ENCODE data around the gene ZNF598. TPM values are rescaled to one million over a fixed set of nuclear protein-coding genes. Genes with fewer than 3 reads are reported as not detected.

ZNF598 gene
- total and polyA plus RNA-seq, 2 of the 13 experiments (the other 11 are each of a cell fraction or from before 2014, with no cell fraction given), result 13.5 to 14.2 TPM

DNA sequence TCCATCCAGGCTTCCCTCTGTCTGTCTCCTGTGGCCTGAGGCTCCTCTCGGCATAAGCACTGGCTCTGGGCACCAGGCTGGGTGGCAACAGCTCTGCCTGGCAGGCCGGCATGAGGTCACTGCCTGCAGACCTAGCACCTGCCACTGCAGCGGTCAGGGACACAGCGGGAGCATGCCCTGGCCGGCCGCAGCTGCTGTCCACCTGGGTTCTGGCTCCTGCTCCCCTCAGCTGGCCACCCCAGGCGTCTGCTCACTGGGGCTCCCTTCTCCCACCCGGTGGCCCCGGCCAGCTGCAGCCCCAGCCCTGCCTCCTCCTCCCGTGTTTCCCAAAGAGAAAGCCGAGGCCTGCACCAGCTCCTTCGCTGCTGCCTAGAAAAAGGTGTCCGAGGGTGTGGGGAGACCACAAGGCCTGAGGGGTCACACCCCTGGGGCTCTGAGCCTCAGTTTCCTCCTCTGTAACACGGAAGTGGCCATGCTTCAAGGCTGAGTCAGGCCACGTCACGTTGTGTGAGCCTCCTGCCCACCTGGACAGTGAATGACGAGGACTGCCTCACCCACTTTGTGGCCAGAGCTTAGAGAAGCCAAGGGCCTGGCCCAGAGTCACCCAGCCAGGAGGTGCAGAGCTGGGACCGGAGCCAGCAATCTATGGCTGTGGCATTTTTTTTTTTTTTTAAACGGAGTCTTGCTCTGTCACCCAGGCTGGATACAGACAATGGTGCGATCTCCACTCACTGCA, 31.3 kb upstream of the ZNF598 start:
- H3K36me3 ChIP-seq (replicated peaks in 1 of 2; ENCODE audit: control insufficient read depth in 1 of 2, insufficient read depth in 2 of 2, low read length in 2 of 2), result peaks cover 4 to 6% of the 10 kb centered on the region in 2 experiments
- H3K9ac ChIP-seq (ENCODE audit: insufficient read depth, low read depth, low read length), result peak overlapping the region; percentile 26; the same call in 1 of the 2 replicates
- peaks cover 65% of the 10 kb centered on the region for H3K4me1 ChIP-seq (ENCODE audit: insufficient read depth, low read length)
- peak overlapping the region; percentile 86 for H3K27ac ChIP-seq (ENCODE audit: extremely low read length, insufficient read depth, low read length)
- H2AFZ ChIP-seq (ENCODE audit: low read length), result no peak overlapping the region
- ChIA-PET POLR2A (interaction anchor here (2.2 to 4.8 kb wide), 3 partner anchors 16 to 114 kb away, joined by 9 to 62 read pairs (median 15); partner anchors contain the start of genes NHERF2, RPS2 and TRAF7), CTCF (ENCODE audit: low intra/inter-chr PET ratio, low total read pairs) (no interaction called here)
- H3K9me3 ChIP-seq (ENCODE audit: low read length), result no peaks in the 10 kb centered on the region
- peaks cover 2% of the 10 kb centered on the region for H3K79me2 ChIP-seq (ENCODE audit: insufficient read depth, low read length)
- in situ Hi-C loops (cut with HindIII; ENCODE audit: extremely low pct_ligation_motif_present, low pct_unique_long_range_greater_than_20kb), result no loop called here
- 83% methylated on average over 3 of the region's 20 CpGs for WGBS (ENCODE audit: low lambda C conversion rate)
- ATAC-seq (no peak), FAIRE-seq (no peak), DNase-seq (ENCODE audit: low spot score) (no peak)
- no peaks in the 10 kb centered on the region for H3K27me3 ChIP-seq (ENCODE audit: control insufficient read depth in 1 of 2, insufficient read depth in 2 of 2, low read length in 2 of 2)
- intact Hi-C loops (cut with micrococcal nuclease; ENCODE audit: unreplicated experiment), result no loop called here
- no TSS peak for BruUV-seq (replicated peaks)
- H4K20me1 ChIP-seq (ENCODE audit: insufficient read depth, low read length), result no peaks in the 10 kb centered on the region
- no peak overlapping the region; the same call in 1 of the 2 replicates for H3K4me2 ChIP-seq (ENCODE audit: low read depth, low read length)
- no peak overlapping the region; a peak in 1 of 6 replicates for H3K4me3 ChIP-seq (replicated peaks in 1 of 3; ENCODE audit: insufficient read depth in 1 of 3, low read depth in 2 of 3, low read length in 3 of 3)
- TF ChIP-seq, protein P1, sequence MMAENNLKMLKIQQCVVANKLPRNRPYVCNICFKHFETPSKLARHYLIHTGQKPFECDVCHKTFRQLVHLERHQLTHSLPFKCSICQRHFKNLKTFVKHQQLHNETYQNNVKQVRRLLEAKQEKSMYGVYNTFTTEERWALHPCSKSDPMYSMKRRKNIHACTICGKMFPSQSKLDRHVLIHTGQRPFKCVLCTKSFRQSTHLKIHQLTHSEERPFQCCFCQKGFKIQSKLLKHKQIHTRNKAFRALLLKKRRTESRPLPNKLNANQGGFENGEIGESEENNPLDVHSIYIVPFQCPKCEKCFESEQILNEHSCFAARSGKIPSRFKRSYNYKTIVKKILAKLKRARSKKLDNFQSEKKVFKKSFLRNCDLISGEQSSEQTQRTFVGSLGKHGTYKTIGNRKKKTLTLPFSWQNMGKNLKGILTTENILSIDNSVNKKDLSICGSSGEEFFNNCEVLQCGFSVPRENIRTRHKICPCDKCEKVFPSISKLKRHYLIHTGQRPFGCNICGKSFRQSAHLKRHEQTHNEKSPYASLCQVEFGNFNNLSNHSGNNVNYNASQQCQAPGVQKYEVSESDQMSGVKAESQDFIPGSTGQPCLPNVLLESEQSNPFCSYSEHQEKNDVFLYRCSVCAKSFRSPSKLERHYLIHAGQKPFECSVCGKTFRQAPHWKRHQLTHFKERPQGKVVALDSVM (CRISPR knock-in tag; IDR thresholded peaks at IDR 0.05), result no peak
- TF ChIP-seq SAP130 (CRISPR knock-in tag; IDR thresholded peaks at IDR 0.05; ENCODE audit: low read depth), result no peak
- no peak for TF ChIP-seq ZNF501 (CRISPR knock-in tag; IDR thresholded peaks at IDR 0.05)
- no peak for TF ChIP-seq SP1 (IDR thresholded peaks at IDR 0.05)
- no peak for TF ChIP-seq SP1 (CRISPR knock-in tag; IDR thresholded peaks at IDR 0.05)
- TF ChIP-seq, protein P2, sequence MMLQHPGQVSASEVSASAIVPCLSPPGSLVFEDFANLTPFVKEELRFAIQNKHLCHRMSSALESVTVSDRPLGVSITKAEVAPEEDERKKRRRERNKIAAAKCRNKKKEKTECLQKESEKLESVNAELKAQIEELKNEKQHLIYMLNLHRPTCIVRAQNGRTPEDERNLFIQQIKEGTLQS (CRISPR knock-in tag; IDR thresholded peaks at IDR 0.05), result no peak
- TF ChIP-seq STAG1 (CRISPR knock-in tag; IDR thresholded peaks at IDR 0.05), result no peak
- TF ChIP-seq TBL1XR1 (IDR thresholded peaks at IDR 0.05; ENCODE audit: borderline replicate concordance, low read length, partially characterized antibody), result no peak
- TF ChIP-seq ZNF496 (CRISPR knock-in tag; IDR thresholded peaks at IDR 0.05; ENCODE audit: insufficient replicate concordance), result no peak
- no peak for TF ChIP-seq HNF4A (CRISPR knock-in tag; IDR thresholded peaks at IDR 0.05)
- TF ChIP-seq, protein P3, sequence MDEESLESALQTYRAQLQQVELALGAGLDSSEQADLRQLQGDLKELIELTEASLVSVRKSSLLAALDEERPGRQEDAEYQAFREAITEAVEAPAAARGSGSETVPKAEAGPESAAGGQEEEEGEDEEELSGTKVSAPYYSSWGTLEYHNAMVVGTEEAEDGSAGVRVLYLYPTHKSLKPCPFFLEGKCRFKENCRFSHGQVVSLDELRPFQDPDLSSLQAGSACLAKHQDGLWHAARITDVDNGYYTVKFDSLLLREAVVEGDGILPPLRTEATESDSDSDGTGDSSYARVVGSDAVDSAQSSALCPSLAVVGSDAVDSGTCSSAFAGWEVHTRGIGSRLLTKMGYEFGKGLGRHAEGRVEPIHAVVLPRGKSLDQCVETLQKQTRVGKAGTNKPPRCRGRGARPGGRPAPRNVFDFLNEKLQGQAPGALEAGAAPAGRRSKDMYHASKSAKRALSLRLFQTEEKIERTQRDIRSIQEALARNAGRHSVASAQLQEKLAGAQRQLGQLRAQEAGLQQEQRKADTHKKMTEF (CRISPR knock-in tag; IDR thresholded peaks at IDR 0.05), result no peak
- TF ChIP-seq KLF11 (CRISPR knock-in tag; IDR thresholded peaks at IDR 0.05), result no peak
- TF ChIP-seq, protein P4, sequence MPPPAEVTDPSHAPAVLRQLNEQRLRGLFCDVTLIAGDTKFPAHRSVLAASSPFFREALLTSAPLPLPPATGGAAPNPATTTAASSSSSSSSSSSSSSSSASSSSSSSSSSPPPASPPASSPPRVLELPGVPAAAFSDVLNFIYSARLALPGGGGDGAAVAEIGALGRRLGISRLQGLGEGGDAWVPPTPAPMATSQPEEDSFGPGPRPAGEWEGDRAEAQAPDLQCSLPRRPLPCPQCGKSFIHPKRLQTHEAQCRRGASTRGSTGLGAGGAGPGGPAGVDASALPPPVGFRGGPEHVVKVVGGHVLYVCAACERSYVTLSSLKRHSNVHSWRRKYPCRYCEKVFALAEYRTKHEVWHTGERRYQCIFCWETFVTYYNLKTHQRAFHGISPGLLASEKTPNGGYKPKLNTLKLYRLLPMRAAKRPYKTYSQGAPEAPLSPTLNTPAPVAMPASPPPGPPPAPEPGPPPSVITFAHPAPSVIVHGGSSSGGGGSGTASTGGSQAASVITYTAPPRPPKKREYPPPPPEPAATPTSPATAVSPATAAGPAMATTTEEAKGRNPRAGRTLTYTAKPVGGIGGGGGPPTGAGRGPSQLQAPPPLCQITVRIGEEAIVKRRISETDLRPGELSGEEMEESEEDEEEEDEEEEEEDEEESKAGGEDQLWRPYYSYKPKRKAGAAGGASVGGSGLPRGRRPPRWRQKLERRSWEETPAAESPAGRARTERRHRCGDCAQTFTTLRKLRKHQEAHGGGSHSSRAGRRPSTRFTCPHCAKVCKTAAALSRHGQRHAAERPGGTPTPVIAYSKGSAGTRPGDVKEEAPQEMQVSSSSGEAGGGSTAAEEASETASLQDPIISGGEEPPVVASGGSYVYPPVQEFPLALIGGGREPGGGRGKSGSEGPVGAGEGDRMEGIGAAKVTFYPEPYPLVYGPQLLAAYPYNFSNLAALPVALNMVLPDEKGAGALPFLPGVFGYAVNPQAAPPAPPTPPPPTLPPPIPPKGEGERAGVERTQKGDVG (CRISPR knock-in tag; IDR thresholded peaks at IDR 0.05; ENCODE audit: borderline replicate concordance), result no peak
- TF ChIP-seq, protein P5, sequence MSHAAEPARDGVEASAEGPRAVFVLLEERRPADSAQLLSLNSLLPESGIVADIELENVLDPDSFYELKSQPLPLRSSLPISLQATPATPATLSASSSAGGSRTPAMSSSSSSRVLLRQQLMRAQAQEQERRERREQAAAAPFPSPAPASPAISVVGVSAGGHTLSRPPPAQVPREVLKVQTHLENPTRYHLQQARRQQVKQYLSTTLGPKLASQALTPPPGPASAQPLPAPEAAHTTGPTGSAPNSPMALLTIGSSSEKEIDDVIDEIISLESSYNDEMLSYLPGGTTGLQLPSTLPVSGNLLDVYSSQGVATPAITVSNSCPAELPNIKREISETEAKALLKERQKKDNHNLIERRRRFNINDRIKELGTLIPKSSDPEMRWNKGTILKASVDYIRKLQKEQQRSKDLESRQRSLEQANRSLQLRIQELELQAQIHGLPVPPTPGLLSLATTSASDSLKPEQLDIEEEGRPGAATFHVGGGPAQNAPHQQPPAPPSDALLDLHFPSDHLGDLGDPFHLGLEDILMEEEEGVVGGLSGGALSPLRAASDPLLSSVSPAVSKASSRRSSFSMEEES (CRISPR knock-in tag; IDR thresholded peaks at IDR 0.05), result no peak
- TF ChIP-seq POLR2A (IDR thresholded peaks at IDR 0.05; ENCODE audit: insufficient read depth in 1 of 2, low read depth in 2 of 2, low read length in 2 of 2), result 0 out of 4 replicates have a peak, but pooled peaks of 1 of the 2 experiments have one; percentile 22
- 0 out of 2 replicates have a peak, but pooled peaks have one; percentile 33 for TF ChIP-seq AKAP8 (CRISPR knock-in tag; IDR thresholded peaks at IDR 0.05)

Data from HepG2 (cell line).